GM12872 (cell line): ENCODE results near the gene MTPN.

Experiments
- CTCF ChIP-seq: IDR thresholded peaks from 3 replicates; pipeline ENCODE4 v1.5.1; 2011; ENCODE audit warnings: low read depth, mild to moderate bottlenecking, low read length, moderate library complexity; ENCODE audit not compliant: insufficient read depth

Gene MTPN

GRCh38 chr7:135900065-135900546 lies 77.1 kb downstream of the MTPN start:
- TF ChIP-seq CTCF: no peak

DNA sequence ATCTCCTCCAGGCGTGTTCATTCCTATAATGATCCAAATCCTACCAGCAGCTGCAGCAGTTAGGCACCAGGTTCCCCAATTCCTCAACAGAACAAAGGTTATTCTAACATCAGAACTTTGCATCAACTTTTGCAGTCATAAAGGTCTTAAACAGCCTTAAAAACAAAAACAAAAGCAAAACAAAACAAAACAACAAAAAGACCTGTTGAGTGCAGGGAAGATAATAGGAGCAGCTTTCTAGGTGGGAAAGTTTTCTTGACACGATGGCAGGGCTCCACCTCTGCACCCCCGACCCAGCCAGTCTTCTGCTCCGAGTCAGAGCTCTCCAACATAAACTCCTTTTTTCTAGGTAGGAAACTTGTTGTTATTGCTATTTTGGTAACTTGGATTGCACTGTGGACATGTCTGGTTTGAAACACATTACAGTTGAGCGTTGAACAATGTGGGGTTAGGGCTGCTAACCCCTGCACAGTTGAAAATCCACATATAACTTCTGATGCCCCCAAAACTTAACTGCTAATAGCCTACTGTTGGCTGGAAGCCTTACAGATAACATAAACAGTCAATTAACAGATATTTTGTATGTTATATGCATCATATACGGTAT lies 77.6 kb downstream of the MTPN start:
- TF ChIP-seq CTCF: no peak

GRCh38 chr7:135898226-135898625 lies 78.9 kb downstream of the MTPN start:
- TF ChIP-seq CTCF: no peak

DNA sequence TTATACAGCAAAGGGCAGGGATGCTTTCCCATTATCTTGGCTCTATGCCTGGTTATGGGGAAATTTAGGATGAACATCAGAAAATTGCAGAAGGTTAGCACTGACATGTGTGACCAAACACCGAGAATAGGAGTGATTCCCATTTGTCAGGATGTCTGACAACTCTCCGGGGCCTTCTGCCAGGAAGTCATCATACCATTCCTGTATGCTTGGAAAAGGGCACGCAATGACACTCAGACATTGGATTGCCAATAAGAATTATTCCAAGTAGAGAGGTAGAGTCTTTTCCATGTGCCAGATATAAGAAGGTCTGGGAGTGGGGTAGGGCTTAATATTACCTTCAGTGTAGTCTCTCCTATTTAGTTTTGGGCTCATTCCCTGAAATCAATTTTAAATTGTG lies 82.3 kb downstream of the MTPN start:
- TF ChIP-seq CTCF: no peak

DNA sequence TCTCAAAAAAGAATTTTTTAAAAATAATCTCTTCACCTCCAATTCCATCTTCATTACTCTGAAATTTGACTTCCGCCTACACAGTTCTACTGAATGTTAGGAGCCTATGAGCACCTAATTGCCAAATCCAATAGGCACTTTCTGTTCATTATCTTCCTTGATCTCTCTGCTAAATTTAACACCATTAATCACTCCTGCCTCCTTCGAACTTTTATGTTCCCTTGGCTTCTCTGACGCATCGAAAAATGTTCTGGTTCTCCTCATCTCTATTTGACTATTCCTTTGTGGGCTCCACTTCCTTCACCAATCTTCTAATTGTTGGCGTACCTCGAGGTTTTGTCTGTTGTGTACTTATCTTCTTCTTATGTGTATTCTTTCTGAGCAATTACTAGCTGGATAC lies 87.3 kb downstream of the MTPN start:
- no peak for TF ChIP-seq CTCF

DNA sequence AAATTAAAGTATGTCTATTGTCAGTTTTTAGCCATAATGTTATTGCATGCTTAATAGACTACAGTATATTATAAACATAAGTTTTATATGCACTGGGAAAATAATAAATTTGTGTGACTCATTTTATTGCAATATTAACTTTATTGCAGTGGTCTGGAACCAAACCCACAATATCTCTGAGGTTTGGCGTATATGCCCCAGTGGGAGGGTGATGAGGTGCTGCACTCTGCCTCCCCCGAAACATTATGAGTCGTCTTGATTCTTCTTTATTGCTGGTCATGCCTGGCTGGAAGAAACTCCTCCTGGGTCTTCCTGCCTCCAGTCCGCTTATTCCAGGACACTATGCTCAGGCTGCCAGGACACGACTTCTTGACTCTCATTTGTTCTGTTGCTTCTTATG lies 88.4 kb downstream of the MTPN start:
- no peak for TF ChIP-seq CTCF

DNA sequence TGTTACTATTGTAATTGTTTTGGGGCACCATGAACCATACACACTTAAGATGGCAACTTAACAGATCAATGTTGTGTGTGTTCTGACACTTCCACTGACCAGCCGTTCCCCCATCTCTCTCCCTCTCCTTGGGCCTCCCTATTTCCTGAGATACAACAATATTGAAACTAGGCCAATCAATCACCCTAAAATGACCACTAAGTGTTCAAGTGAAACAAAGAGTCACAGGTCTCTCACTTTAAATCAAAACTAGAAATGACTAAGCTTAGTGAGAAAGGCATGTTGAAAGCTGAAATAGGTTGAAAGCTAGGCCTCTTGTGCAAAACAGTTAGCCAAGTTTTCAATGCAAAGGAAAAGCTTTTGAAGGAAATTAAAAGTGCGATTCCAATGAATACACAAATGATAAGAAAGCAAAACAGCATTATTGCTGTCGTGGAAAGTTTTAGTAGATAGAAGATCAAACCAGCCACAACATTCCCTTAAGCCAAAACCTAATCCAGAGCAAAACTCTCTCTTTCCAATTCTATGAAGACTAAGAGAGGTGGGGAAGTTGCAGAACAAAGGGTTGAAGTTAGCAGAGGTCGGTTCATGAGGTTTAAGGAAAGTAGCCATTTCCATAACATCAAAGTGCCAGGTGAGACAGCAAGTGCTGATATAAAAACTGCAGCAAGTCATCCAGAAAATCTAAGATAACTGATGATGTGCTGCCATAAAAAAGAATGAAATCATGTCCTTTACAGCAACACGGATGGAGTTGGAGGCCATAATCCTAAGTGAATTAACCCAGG lies 90.6 kb downstream of the MTPN start:
- no peak for TF ChIP-seq CTCF
